ENCODE measurements around the gene C17orf107.

C17orf107 gene

GRCh38 chr17:4934173-4934979 is 35.0 kb downstream of the C17orf107 start:
- peak; percentile 64 for DNase-seq (ENCODE audit: low read depth, low spot score)

GRCh38 chr17:4935650-4936049 is 36.3 kb downstream of the C17orf107 start:
- no peak for DNase-seq (ENCODE audit: low read depth, low spot score)

DNA sequence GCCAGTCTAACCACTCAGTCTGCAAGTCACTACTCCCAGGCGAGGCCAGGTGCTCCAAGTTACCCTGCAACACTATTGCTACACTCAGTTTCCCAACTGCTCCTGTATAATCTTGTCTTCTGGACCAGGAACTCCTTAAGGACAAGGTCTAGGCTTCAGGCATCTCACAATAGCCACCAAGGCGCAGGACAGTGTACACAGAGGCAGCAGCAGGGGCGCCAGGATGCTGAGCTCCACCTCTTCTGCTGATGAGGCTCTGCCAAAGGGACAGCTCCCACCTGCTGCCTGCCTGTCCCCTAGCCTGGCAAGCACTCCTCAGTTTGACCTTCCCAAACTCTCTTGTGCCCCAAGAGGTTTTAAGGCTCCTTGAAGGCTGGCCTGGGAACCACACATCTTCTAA is 37.1 kb downstream of the C17orf107 start:
- DNase-seq (ENCODE audit: low read depth, low spot score): no peak

GRCh38 chr17:4937553-4937952 is 38.2 kb downstream of the C17orf107 start:
- no peak for DNase-seq (ENCODE audit: low read depth, low spot score)

- no peak for DNase-seq (ENCODE audit: low read depth, low spot score)
Observed at GRCh38 chr17:4938069-4938491, 38.7 kb downstream of the C17orf107 start.

- no peak for DNase-seq (ENCODE audit: low read depth, low spot score)
Observed at GRCh38 chr17:4938688-4939545, 39.6 kb downstream of the C17orf107 start.

GRCh38 chr17:4939546-4939795 is 40.1 kb downstream of the C17orf107 start:
- no peak for DNase-seq (ENCODE audit: low read depth, low spot score)

- DNase-seq (ENCODE audit: low read depth, low spot score): peak; percentile 99
Observed at GRCh38 chr17:4939796-4940554, 40.6 kb downstream of the C17orf107 start, which contains the start of the genes RNF167 and SLC25A11. Gene RNF167 (plus strand): TSS chr17:4940268. CDS start chr17:4940910, 642 bp downstream. Gene SLC25A11 (minus strand): TSS chr17:4940046. CDS start chr17:4939910, 136 bp downstream.

GRCh38 chr17:4940555-4941318 is 41.4 kb downstream of the C17orf107 start:
- DNase-seq (ENCODE audit: low read depth, low spot score): no peak

GRCh38 chr17:4941319-4941610 is 41.9 kb downstream of the C17orf107 start:
- no peak for DNase-seq (ENCODE audit: low read depth, low spot score)

- no peak for DNase-seq (ENCODE audit: low read depth, low spot score)
Observed at GRCh38 chr17:4942760-4943508, 43.6 kb downstream of the C17orf107 start.

DNA sequence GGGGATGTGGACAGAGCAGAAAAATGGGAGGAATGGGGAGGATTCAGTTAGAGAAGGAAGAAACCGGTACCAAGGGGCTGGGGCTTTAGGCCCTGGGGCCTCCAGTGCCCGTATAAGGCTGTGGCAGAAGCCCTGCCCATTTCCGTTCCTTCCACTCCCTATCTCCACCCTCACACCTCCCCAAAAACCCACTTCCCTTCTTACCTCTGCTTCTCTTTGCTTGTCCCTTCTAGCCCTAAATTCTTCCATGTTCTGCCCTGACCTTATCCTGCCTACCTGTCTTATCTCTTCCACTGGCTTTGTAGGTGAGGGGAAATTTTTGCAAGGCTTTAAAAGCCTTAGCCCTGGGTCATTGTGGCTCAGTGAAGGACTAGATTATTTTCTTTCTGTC is 44.8 kb downstream of the C17orf107 start:
- DNase-seq (ENCODE audit: low read depth, low spot score): no peak

GRCh38 chr17:4944554-4945175 is 45.3 kb downstream of the C17orf107 start:
- no peak for DNase-seq (ENCODE audit: low read depth, low spot score)

DNA sequence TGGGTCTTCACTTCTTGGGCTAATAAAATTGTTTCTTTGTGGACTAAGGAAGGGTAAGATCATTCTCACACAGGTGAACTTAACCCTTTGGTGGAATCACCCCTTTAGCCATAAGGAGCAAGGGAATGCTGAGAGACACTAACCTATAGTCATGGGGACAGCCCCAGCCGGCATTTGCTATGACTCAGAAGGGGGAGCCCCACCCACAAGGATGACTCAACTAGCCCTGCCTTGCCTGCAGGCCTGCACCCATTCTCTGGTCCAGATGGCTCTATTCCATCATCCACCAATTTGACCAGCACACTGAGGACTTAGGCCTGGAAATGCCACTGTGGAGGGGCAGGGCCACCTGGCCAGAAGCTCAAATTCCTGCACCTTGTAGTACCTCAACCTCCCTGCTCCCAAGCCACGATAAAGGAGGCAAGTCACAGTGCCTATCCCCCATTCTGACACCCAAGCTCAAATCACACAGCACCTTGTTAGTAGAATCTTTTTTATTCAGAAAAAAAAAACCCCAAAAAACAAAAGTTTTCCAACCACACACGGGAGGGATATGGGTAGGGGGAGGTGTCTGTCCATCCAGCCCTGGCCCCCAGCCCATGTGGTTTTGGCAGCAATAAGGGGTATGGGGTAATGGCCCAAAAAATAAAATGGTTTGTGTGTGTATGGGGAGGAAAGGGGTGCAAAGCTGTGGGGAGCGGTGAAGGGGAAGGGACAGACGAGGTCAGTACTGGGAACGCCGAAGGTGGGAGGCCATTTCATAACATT is 46.0 kb downstream of the C17orf107 start:
- DNase-seq (ENCODE audit: low read depth, low spot score): peak; percentile 73

GRCh38 chr17:4945944-4946280 is 46.6 kb downstream of the C17orf107 start:
- DNase-seq (ENCODE audit: low read depth, low spot score): peak; percentile 48

- DNase-seq (ENCODE audit: low read depth, low spot score): no peak
Observed at GRCh38 chr17:4946312-4946976, 47.1 kb downstream of the C17orf107 start.

- DNase-seq (ENCODE audit: low read depth, low spot score): no peak
Observed at GRCh38 chr17:4947010-4947410, 47.7 kb downstream of the C17orf107 start.

- DNase-seq (ENCODE audit: low read depth, low spot score): peak; percentile 72
Observed at GRCh38 chr17:4947411-4948165, 48.3 kb downstream of the C17orf107 start.
